GM12878 (cell line): ENCODE results near the gene MANF. TPM values are rescaled to one million over a fixed set of nuclear protein-coding genes. Genes with fewer than 3 reads are reported as not detected.
A peak's percentile ranks its signal among the peaks of the same experiment; 100 is the strongest.
"Not testable (repeated sequence)": the region's sequence is repeated elsewhere in the genome, so short reads cannot be mapped to it uniquely, and the experiment has no call there.

Source experiments
- ATAC-seq: fragments of 200-7000 bp; cut with Tn5 transposase; 3 replicates; pipeline ENCODE4 v1.9.1; 2020; ENCODE audit warnings: mild to moderate bottlenecking, moderate library complexity
- BruUV-seq: library from RNA; stranded (reverse); fragments of 400-500 nt; replicated peaks from 2 replicates; lab custom pipeline; 2021; lab: Mats Ljungman, UMichigan
- CTCF ChIA-PET: fragments of 300-600 bp; sonication (Branson Sonifier 250); formaldehyde crosslinking; extraction: SDS; loops from one replicate; lab custom pipeline; 2021; ENCODE audit warnings: inconsistent platforms; lab: Yijun Ruan, JAX
- POLR2A ChIA-PET: fragments of 350-600 bp; formaldehyde crosslinking; extraction: SDS; loops from one replicate; lab custom pipeline; 2021; ENCODE audit warnings: inconsistent platforms; lab: Charles Lee
- RAD21 ChIA-PET: fragments of 300-600 bp; sonication (Branson Sonifier 250); formaldehyde crosslinking; loops from one replicate; lab custom pipeline; 2023; ENCODE audit warnings: antibody characterized with exemption; ENCODE audit not compliant: unreplicated experiment; lab: Charles Lee
- SMC1A ChIA-PET: fragments of 300-600 bp; sonication (Branson Sonifier 250); formaldehyde crosslinking; loops from one replicate; lab custom pipeline; 2023; ENCODE audit not compliant: unreplicated experiment, uncharacterized antibody; lab: Charles Lee
- DNase-seq: peaks from one replicate; pipeline ENCODE4 v3.0.0-alpha.2; 2011; ENCODE audit warnings: low read depth, low spot score
- FAIRE-seq: peaks from 3 replicates; lab custom pipeline; 2011; peaks lifted over from hg19 to GRCh38; lab: Jason Lieb, UNC
- H2AFZ ChIP-seq: 2 replicates; pipeline ENCODE4 v1.6.0; 2011; ENCODE audit warnings: low read depth, low read length, control low read depth; ENCODE audit not compliant: control insufficient read depth
- H3K27ac ChIP-seq: 2 replicates; pipeline ENCODE4 v1.5.1; 2011; ENCODE audit warnings: control low read depth; ENCODE audit not compliant: control insufficient read depth, insufficient read depth
- H3K27me3 ChIP-seq, 2 experiments: replicated peaks in 1 of 2; 2 replicates each; pipeline versions ENCODE4 v1.6.0 to v1.6.1; 2011; ENCODE audit warnings: low read length in 1 of 2; ENCODE audit not compliant: control insufficient read depth in 2 of 2, insufficient read depth in 2 of 2
- H3K36me3 ChIP-seq, 2 experiments: 2 replicates each; pipeline ENCODE4 v1.5.1; 2011; ENCODE audit warnings: low read length in 1 of 2; ENCODE audit not compliant: control insufficient read depth in 2 of 2, insufficient read depth in 2 of 2
- H3K4me1 ChIP-seq: 2 replicates; pipeline ENCODE4 v1.6.1; 2011; ENCODE audit warnings: mild to moderate bottlenecking, low read length, moderate library complexity, mixed read lengths; ENCODE audit not compliant: control insufficient read depth, insufficient read depth
- H3K4me2 ChIP-seq: 2 replicates; pipeline ENCODE4 v1.6.0; 2011; ENCODE audit warnings: control low read depth; ENCODE audit not compliant: control insufficient read depth, insufficient read depth
- H3K4me3 ChIP-seq: fragments of 200-600 bp; sonication (generic); 2 replicates; pipeline ENCODE4 v1.5.1; 2016
- H3K79me2 ChIP-seq: 2 replicates; pipeline ENCODE4 v1.6.0; 2011; ENCODE audit warnings: low read length; ENCODE audit not compliant: control insufficient read depth, insufficient read depth
- H3K9ac ChIP-seq: 2 replicates; pipeline ENCODE4 v1.8.0; 2011; ENCODE audit warnings: low read length, control low read depth, mixed read lengths; ENCODE audit not compliant: control insufficient read depth, insufficient read depth
- H3K9me3 ChIP-seq: replicated peaks from 3 replicates; pipeline ENCODE4 v1.5.1; 2011; ENCODE audit warnings: mild to moderate bottlenecking, low read length; ENCODE audit not compliant: control insufficient read depth, insufficient read depth
- H4K20me1 ChIP-seq: 2 replicates; pipeline ENCODE4 v1.6.0; 2011; ENCODE audit not compliant: control insufficient read depth, insufficient read depth
- CTCF ChIP-seq, 3 experiments: IDR thresholded peaks in 2 of 3; conservative IDR thresholded peaks in 1 of 3; 2 replicates each; pipeline ENCODE4 v1.5.1; 2011; ENCODE audit warnings: low read depth in 3 of 3, low read length in 3 of 3, mild to moderate bottlenecking in 3 of 3, control low read depth in 2 of 3, moderate library complexity in 2 of 3, inconsistent platforms in 1 of 3, mixed read lengths in 1 of 3; ENCODE audit not compliant: control insufficient read depth in 2 of 3, insufficient read depth in 1 of 3; ENCODE audit errors: extremely low read depth in 1 of 3
- EGR1 ChIP-seq, 2 experiments: IDR thresholded peaks; 1 replicate in 1 of 2; 2 replicates in 1 of 2; pipeline ENCODE4 v1.6.1; 2011 to 2012; ENCODE audit warnings: low read depth in 2 of 2, low read length in 2 of 2, borderline replicate concordance in 1 of 2, mild to moderate bottlenecking in 1 of 2, moderate library complexity in 1 of 2
- MXI1 ChIP-seq: fragments of 150-350 bp; IDR thresholded peaks from 2 replicates; pipeline ENCODE4 v1.6.1; 2011; ENCODE audit warnings: low read depth, mild to moderate bottlenecking, inconsistent platforms, low read length, improper control_type of control experiment
- RAD21 ChIP-seq: IDR thresholded peaks from 2 replicates; pipeline ENCODE4 v1.6.1; 2011; ENCODE audit warnings: mild to moderate bottlenecking, low read depth, low read length, moderate library complexity; ENCODE audit not compliant: insufficient read depth
- SMC3 ChIP-seq: IDR thresholded peaks from 2 replicates; pipeline ENCODE4 v1.6.1; 2011; ENCODE audit warnings: low read length, improper control_type of control experiment, borderline replicate concordance
- WGBS: methylation state at CpG from one replicate; pipeline ENCODE4 v1.1.6; 2016; ENCODE audit warnings: low lambda C conversion rate; ENCODE audit not compliant: insufficient replicate concordance, insufficient coverage; ENCODE audit errors: missing lambda C conversion rate; 5-methylcytosine and 5-hydroxymethylcytosine counted together
- in situ Hi-C: fragments of 300-500 bp; cut with MboI; formaldehyde crosslinking; loops from 9 replicates; pipeline ENCODE4 v1.14.3; 2018; ENCODE audit warnings: mixed read lengths
- intact Hi-C: fragments of 100-400 bp; cut with micrococcal nuclease; formaldehyde crosslinking; loops from one replicate; pipeline ENCODE4 v1.14.2; 2022; ENCODE audit not compliant: unreplicated experiment
- polyA plus RNA-seq, 11 experiments: library from polyadenylated mRNA; depleted of rRNA in 4 of 11; unstranded in 6 of 11; stranded (reverse) in 5 of 11; fragments of >200 nt; fragmentation: Nextera tagmentation in 4 of 11; fragmentation: Illumina TruSeq in 1 of 11; extraction: Ambion mirVana in 4 of 11; extraction: Trizol in 1 of 11; gene quantifications; 1 replicate in 1 of 11; 2 replicates in 10 of 11; pipeline versions ENCODE4 v1.2.1 to v1.2.3, GENCODE V29; 2011 to 2016; ENCODE audit warnings: inconsistent platforms in 2 of 11, missing spikeins in 2 of 11, low read depth in 1 of 11
- total RNA-seq, 4 experiments: library from RNA; depleted of rRNA in 3 of 4; stranded (reverse); fragments of >200 nt in 3 of 4; fragmentation: Illumina TruSeq in 1 of 4; extraction: Trizol in 1 of 4; gene quantifications; 2 replicates each; pipeline versions ENCODE4 v1.2.1 to v1.2.3, GENCODE V29; 2013 to 2021

The MANF gene
- total and polyA plus RNA-seq, 10 of the 15 experiments (the other 5 are each of a cell fraction or from before 2014, with no cell fraction given): 22.0 to 120 (median 82.9) TPM

- in situ Hi-C loops, H3K36me3 ChIP-seq, intact Hi-C loops, H3K4me2 ChIP-seq, H3K9ac ChIP-seq, H3K4me3 ChIP-seq, H3K9me3 ChIP-seq, H2AFZ ChIP-seq, H3K4me1 ChIP-seq, H4K20me1 ChIP-seq, FAIRE-seq, H3K27me3 ChIP-seq, ATAC-seq, H3K27ac ChIP-seq, BruUV-seq, RAD21 ChIA-PET, POLR2A ChIA-PET, H3K79me2 ChIP-seq, DNase-seq: not testable (repeated sequence)
- 21% methylated on average over 8 of the region's 8 CpGs for WGBS
- CTCF ChIA-PET: interaction anchor here (0.9 to 5.3 kb wide), 5 partner anchors 17 to 753 kb away, joined by 3 to 44 read pairs (median 4); partner anchors contain the start of genes MANF and MAPKAPK3
- SMC1A ChIA-PET: interaction anchor here (1.7 kb wide), 1 partner anchor 10 kb away, joined by 4 read pairs; no protein-coding TSS in a partner anchor
These were observed 16.8 kb upstream of the MANF start for GRCh38 chr3:51368276-51368675.

- Histone ChIP-seq H3K4me1 (no peaks in the 10 kb centered on the region), H4K20me1 (no peaks in the 10 kb centered on the region), H3K79me2 (no peaks in the 10 kb centered on the region), H3K9me3 (no peaks in the 10 kb centered on the region), H3K4me2 (no peak overlapping the region), H3K27me3 (no peaks in the 10 kb centered on the region; a peak in 1 of 4 replicates), H3K4me3 (no peak overlapping the region), H3K9ac (no peak overlapping the region), H2AFZ (no peak overlapping the region), H3K36me3 (no peaks in the 10 kb centered on the region), H3K27ac (no peak overlapping the region)
- SMC1A ChIA-PET: interaction anchor here (0.7 to 2.8 kb wide), 5 partner anchors 159 to 756 kb away, joined by 3 to 10 read pairs (median 3); partner anchors contain the start of gene MAPKAPK3
- intact Hi-C loops: loop anchor here (1.0 to 2.0 kb wide), 3 partner anchors 272 to 756 kb away; no protein-coding TSS in a partner anchor
- WGBS: 19% methylated on average over 4 of the region's 4 CpGs
- CTCF ChIA-PET: interaction anchor here (0.5 to 5.3 kb wide), 16 partner anchors 11 to 803 kb away, joined by 3 to 44 read pairs (median 4); partner anchors contain the start of genes CISH, HEMK1, MANF and MAPKAPK3
- BruUV-seq: no TSS peak
- RAD21 ChIA-PET: interaction anchor here (0.6 to 1.2 kb wide), 8 partner anchors 13 to 803 kb away, joined by 3 to 8 read pairs (median 4); partner anchors contain the start of genes HEMK1 and MANF
- peak; percentile 74; the same call in 1 of the 2 replicates for TF ChIP-seq SMC3
- peak; percentile 84 for TF ChIP-seq RAD21
- TF ChIP-seq EGR1 (IDR thresholded peaks at IDR 0.05; ENCODE audit: borderline replicate concordance in 1 of 2, low read depth in 2 of 2, low read length in 2 of 2): no peak
- peak; percentile 62 to 72 (median 67) for TF ChIP-seq CTCF (IDR thresholded peaks at IDR 0.05 in 2 of 3, conservative IDR thresholded peaks at IDR 0.05 in 1 of 3; ENCODE audit: control insufficient read depth in 2 of 3, extremely low read depth in 1 of 3, insufficient read depth in 1 of 3, low read depth in 3 of 3, low read length in 3 of 3)
- no peak for TF ChIP-seq MXI1
- in situ Hi-C loops: no loop called here
- peak; percentile 85 for ATAC-seq
- peak; percentile 89 for FAIRE-seq
- POLR2A ChIA-PET: no interaction called here
- no peak for DNase-seq
These were observed 13.0 kb upstream of the MANF start for GRCh38 chr3:51371943-51372557.
